ENCODE data around the gene RALGAPA1. TPM values are rescaled to one million over a fixed set of nuclear protein-coding genes. Genes with fewer than 3 reads are reported as not detected.
"Not testable (repeated sequence)": the region's sequence is repeated elsewhere in the genome, so short reads cannot be mapped to it uniquely, and the experiment has no call there.

Gene RALGAPA1
- total RNA-seq, 1 experiment from 2014 or later: 9.8 TPM

GRCh38 chr14:35695072-35695471 lies 114.0 kb downstream of the RALGAPA1 start:
- no peak overlapping the region for H3K4me3 ChIP-seq
- no peaks in the 10 kb centered on the region for H3K27me3 ChIP-seq
- DNase-seq: no peak
- H3K9me3 ChIP-seq: no peaks in the 10 kb centered on the region
- H3K36me3 ChIP-seq: no peaks in the 10 kb centered on the region

- Histone ChIP-seq H3K27me3 (no peaks in the 10 kb centered on the region), H3K9me3 (no peaks in the 10 kb centered on the region), H3K36me3 (no peaks in the 10 kb centered on the region), H3K4me3 (no peak overlapping the region)
- no peak for DNase-seq
These were observed 120.1 kb downstream of the RALGAPA1 start for GRCh38 chr14:35689000-35689460.

GRCh38 chr14:35688126-35688826 lies 120.8 kb downstream of the RALGAPA1 start:
- H3K27me3 ChIP-seq: no peaks in the 10 kb centered on the region
- no peaks in the 10 kb centered on the region for H3K9me3 ChIP-seq
- H3K36me3 ChIP-seq: no peaks in the 10 kb centered on the region
- no peak overlapping the region for H3K4me3 ChIP-seq
- DNase-seq: no peak

- Histone ChIP-seq H3K9me3 (no peaks in the 10 kb centered on the region), H3K36me3 (no peaks in the 10 kb centered on the region), H3K4me3 (no peak overlapping the region), H3K27me3 (no peaks in the 10 kb centered on the region)
- DNase-seq: no peak
These were observed 121.7 kb downstream of the RALGAPA1 start for GRCh38 chr14:35687335-35687939.

GRCh38 chr14:35683688-35684087 lies 125.4 kb downstream of the RALGAPA1 start:
- not testable (repeated sequence) for H3K27me3 ChIP-seq, H3K36me3 ChIP-seq, DNase-seq, H3K4me3 ChIP-seq, H3K9me3 ChIP-seq

GRCh38 chr14:35682802-35683201 lies 126.3 kb downstream of the RALGAPA1 start:
- H3K27me3 ChIP-seq: no peaks in the 10 kb centered on the region
- no peaks in the 10 kb centered on the region for H3K36me3 ChIP-seq
- H3K4me3 ChIP-seq: no peak overlapping the region
- DNase-seq: no peak
- no peaks in the 10 kb centered on the region for H3K9me3 ChIP-seq

- Histone ChIP-seq H3K9me3 (no peaks in the 10 kb centered on the region), H3K36me3 (no peaks in the 10 kb centered on the region), H3K27me3 (no peaks in the 10 kb centered on the region), H3K4me3 (no peak overlapping the region)
- DNase-seq: no peak
These were observed 130.6 kb downstream of the RALGAPA1 start for GRCh38 chr14:35678403-35679028.

- H3K4me3 ChIP-seq: no peak overlapping the region
These were observed 139.3 kb downstream of the RALGAPA1 start for GRCh38 chr14:35669782-35670181.

GRCh38 chr14:35666429-35667043 lies 142.6 kb downstream of the RALGAPA1 start:
- no peak overlapping the region for H3K4me3 ChIP-seq
- DNase-seq: no peak
- no peaks in the 10 kb centered on the region for H3K9me3 ChIP-seq
- H3K36me3 ChIP-seq: no peaks in the 10 kb centered on the region
- no peaks in the 10 kb centered on the region for H3K27me3 ChIP-seq

More at GRCh38 chr14:35669782-35670181, 139.3 kb downstream of the RALGAPA1 start:
- Histone ChIP-seq H3K36me3 (no peaks in the 10 kb centered on the region; the same call in 1 of the 2 replicates), H3K27me3 (no peaks in the 10 kb centered on the region), H3K9me3 (no peaks in the 10 kb centered on the region)
- DNase-seq: no peak

GRCh38 chr14:35661875-35662274 lies 147.2 kb downstream of the RALGAPA1 start:
- H3K36me3 ChIP-seq: no peaks in the 10 kb centered on the region
- H3K27me3 ChIP-seq: no peaks in the 10 kb centered on the region
- no peak overlapping the region for H3K4me3 ChIP-seq
- DNase-seq: no peak
- no peaks in the 10 kb centered on the region for H3K9me3 ChIP-seq

GRCh38 chr14:35653045-35653444 lies 156.1 kb downstream of the RALGAPA1 start:
- no peaks in the 10 kb centered on the region for H3K36me3 ChIP-seq
- H3K9me3 ChIP-seq: no peaks in the 10 kb centered on the region
- DNase-seq: no peak
- no peak overlapping the region for H3K4me3 ChIP-seq
- H3K27me3 ChIP-seq: no peaks in the 10 kb centered on the region

- Histone ChIP-seq H3K9me3 (no peaks in the 10 kb centered on the region), H3K4me3 (no peak overlapping the region), H3K36me3 (no peaks in the 10 kb centered on the region), H3K27me3 (no peaks in the 10 kb centered on the region)
- no peak for DNase-seq
These were observed 165.6 kb downstream of the RALGAPA1 start for GRCh38 chr14:35643513-35643912.

- H3K9me3 ChIP-seq: no peaks in the 10 kb centered on the region
- DNase-seq: no peak
- H3K36me3 ChIP-seq: no peaks in the 10 kb centered on the region
- H3K27me3 ChIP-seq: no peaks in the 10 kb centered on the region
- no peak overlapping the region for H3K4me3 ChIP-seq
These were observed 171.2 kb downstream of the RALGAPA1 start for GRCh38 chr14:35637851-35638250.

- H3K36me3 ChIP-seq: no peaks in the 10 kb centered on the region
- no peak overlapping the region for H3K4me3 ChIP-seq
- no peaks in the 10 kb centered on the region for H3K9me3 ChIP-seq
- H3K27me3 ChIP-seq: no peaks in the 10 kb centered on the region
- DNase-seq: no peak
These were observed 171.8 kb downstream of the RALGAPA1 start for GRCh38 chr14:35637269-35637668.

GRCh38 chr14:35632676-35633075 lies 176.4 kb downstream of the RALGAPA1 start:
- Histone ChIP-seq H3K4me3 (no peak overlapping the region), H3K36me3 (no peaks in the 10 kb centered on the region)
- DNase-seq: no peak

GRCh38 chr14:35632271-35632670 lies 176.8 kb downstream of the RALGAPA1 start:
- no peak for DNase-seq
- H3K27me3 ChIP-seq: no peaks in the 10 kb centered on the region
- no peaks in the 10 kb centered on the region for H3K9me3 ChIP-seq

More at GRCh38 chr14:35632676-35633075, 176.4 kb downstream of the RALGAPA1 start:
- Histone ChIP-seq H3K27me3 (no peaks in the 10 kb centered on the region), H3K9me3 (no peaks in the 10 kb centered on the region)

GRCh38 chr14:35631071-35631805 lies 177.9 kb downstream of the RALGAPA1 start:
- H3K4me3 ChIP-seq: no peak overlapping the region

More at GRCh38 chr14:35632271-35632670, 176.8 kb downstream of the RALGAPA1 start:
- no peak overlapping the region for H3K4me3 ChIP-seq
- H3K36me3 ChIP-seq: no peaks in the 10 kb centered on the region

More at GRCh38 chr14:35631071-35631805, 177.9 kb downstream of the RALGAPA1 start:
- no peak for DNase-seq
- H3K36me3 ChIP-seq: no peaks in the 10 kb centered on the region
- no peaks in the 10 kb centered on the region for H3K27me3 ChIP-seq
- H3K9me3 ChIP-seq: no peaks in the 10 kb centered on the region
